HCEC 1CT (cell line): ENCODE measurements around the gene C6orf62.
"Not testable (repeated sequence)": the region's sequence is repeated elsewhere in the genome, so short reads cannot be mapped to it uniquely, and the experiment has no call there.

Source experiments
- DNase-seq: peaks from one replicate; pipeline ENCODE4 v3.0.0-alpha.2; 2017

Gene C6orf62

DNA sequence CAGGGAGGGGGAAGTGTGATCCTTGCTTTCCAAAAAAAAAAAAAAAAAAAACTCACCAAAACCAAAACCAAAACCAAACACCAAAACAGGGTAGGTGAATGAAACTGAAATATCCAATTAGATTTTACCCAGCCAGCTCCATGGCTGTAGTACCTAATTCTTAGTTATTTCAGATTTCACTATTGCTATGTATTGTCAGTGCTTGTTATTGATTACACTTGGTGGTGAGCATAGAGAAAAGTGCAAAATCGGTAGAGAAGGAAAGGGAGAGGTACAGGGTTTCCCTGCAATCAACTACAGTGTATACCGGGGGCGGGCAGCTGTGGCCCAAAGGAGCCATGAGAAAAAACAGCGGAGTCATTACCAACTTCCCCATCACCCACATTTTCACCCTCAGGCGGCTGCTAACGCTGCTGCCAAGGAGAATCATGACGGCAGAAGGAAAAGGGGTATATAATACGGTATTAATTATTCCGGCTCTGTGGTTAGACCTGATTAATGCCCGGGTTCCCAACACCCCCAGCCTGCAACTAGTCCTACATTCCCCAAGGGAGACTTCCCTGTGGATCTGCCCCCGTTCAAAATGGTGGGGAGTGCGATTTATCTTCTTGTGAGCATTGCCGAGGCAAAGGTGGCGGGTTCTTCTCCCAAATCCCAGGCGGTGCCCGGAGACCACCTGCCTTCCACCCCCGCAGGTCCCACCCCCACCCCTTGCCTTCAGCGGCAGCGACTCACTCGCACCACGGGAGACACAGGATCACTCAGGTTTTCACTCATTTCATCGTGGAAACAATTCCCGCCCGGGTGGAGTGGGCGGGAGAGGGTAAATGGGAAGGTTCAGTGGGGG, at the start of gene C6orf62:
TSS of gene C6orf62 (minus strand) at position 30 of the 847 bp plus-strand sequence. CDS start 486 bp downstream, outside the sequence.
- peak; percentile 30 for DNase-seq

DNA sequence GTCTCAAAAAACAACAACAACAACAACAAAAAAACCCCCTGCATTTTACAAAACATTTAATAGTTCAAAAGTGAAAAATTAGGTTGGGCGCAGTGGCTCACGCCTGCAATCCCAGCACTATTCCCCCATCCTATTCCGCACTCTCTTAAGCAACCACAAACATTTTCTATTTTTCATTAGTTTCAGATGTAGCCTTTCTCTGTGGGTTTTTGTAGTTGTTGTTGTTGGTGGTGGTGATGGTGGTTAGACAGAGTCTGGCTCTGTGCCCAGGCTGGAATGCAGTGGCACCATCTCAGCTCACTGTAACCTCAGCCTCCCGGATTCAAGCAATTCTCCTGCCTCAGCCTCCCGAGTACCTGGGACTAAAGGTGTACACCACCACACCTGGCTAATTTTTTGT, 49.4 kb upstream of the C6orf62 start:
- DNase-seq: no peak

DNA sequence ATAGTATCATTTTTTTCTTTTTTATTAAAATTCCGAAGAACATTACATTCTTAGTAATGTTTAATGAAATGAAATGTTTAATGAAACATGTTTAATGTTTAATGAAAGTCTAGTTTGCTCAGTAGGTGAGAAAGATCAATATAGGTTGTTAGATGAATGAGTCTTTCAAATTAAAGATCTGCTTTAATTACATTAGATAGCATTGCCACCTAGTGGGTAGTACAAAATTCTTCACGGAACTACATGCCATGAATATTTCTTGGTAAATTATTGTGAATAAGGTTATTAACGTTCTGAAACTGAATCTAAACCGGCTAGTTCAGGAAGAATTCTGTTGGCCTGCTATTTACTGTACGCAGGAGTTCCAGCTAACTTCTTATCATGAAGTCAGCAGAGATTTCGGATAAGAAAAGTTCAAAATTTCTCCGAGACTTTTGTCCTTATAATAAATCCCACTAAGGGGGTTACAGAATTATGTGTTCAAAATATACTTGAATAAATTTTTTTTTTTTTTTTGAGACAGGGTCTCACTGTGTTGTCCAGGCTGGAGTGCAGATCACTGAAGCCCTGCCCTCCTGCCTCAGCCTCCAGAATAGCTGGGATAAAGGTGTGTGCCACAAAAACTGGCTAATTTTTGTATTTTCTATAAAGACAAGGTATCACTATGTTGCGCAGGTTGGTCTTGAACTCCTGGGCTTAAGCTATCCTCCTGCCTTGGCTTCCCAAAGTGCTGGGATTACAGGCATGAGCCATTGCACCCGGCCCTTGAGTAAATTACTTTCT, 47.9 kb upstream of the C6orf62 start:
- peak; percentile 59 for DNase-seq

DNA sequence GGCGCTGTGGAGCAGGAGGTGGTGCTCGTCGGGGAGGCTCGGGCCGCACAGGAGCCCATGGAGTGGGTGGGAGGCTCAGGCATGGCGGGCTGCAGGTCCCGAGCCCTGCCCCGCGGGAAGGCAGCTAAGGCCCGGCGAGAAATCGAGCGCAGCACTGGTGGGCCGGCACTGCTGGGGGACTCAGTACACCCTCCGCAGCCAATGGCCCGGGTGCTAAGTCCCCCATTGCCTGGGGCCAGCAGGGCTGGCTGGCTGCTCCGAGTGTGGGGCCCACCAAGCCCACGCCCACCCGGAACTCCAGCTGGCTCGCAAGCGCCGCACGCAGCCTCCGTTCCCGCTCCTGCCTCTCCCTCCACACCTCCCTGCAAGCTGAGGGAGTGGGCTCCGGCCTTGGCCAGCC, 47.0 kb upstream of the C6orf62 start:
- not testable (repeated sequence) for DNase-seq

DNA sequence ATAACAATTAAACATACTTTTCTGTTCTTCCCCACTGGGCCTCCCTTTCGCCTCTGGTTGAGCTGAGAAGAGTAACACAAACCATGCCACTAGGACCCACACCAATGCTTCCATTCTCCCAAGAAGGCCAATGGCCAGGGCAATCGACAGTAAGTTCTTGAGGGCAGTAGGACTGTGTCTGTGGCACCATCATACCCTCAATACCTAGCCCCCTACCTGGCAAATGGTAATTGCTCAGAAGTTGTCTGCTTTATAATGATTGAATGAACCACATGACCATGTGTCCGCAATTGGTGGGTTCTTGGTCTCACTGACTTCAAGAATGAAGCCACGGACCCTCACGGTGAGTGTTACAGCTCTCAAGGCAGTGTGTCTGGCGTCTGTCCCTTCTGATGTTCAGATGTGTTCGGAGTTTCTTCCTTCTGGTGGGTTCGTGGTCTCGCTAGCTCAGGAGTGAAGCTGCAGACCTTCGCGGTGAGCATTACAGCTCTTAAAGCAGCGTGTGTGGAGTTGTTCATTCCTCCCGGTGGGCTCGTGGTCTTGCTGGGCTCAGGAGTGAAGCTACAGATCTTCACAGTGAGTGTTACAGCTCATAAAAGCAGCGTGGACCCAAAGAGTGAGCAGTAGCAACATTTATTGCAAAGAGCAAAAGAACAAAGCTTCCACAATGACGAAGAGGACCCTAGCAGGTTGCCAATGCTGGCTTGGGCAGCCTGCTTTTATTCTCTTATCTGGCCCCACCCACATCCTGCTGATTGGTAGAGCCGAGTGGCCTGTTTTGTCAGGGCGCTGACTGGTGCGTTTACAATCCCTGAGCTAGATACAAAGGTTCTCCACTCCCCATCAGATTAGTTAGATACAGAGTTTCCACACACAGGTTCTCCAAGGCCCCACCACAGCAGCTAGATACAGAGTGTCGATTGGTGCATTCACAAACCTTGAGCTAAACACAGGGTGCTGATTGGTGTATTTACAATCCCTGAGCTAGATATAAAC, 46.2 kb upstream of the C6orf62 start:
- DNase-seq: not testable (repeated sequence)

DNA sequence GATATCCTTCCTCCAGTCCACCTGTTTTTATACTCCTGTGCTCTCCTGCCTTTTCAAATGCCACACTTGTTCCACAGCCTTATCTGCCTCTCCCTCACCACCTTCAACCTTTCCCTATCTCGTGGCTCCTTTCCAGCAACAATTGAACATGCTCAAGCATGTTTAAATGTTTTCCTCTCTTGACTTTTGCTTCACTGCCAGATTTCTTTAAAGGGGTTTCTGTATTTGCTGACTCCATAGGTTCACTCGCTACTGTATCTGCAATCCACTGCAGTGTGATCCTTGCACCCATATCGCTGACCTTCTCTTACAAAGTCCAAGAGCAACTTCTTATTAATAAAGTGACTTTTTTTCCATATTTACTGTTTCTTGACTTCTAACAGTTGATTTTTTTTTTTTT, 44.6 kb upstream of the C6orf62 start:
- DNase-seq: no peak

DNA sequence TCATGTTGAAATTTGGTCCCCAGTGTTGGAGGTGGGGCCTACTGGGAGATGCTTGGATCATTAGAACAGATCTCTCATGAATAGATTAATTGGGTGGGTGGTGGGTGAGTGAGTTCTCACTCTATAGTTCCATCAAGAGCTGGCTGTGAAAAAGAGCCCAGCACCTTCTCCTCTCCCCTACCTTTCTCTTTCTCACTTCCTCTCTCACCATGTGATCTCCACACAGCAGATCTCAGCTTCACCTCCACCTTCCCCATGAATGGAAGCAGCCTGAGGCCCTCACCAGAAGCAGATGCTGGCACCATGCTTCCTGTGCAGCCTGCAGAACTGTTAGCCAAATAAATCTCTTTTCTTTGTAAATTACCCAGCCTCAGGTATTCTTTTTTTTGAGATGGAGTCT, 42.9 kb upstream of the C6orf62 start:
- DNase-seq: no peak

DNA sequence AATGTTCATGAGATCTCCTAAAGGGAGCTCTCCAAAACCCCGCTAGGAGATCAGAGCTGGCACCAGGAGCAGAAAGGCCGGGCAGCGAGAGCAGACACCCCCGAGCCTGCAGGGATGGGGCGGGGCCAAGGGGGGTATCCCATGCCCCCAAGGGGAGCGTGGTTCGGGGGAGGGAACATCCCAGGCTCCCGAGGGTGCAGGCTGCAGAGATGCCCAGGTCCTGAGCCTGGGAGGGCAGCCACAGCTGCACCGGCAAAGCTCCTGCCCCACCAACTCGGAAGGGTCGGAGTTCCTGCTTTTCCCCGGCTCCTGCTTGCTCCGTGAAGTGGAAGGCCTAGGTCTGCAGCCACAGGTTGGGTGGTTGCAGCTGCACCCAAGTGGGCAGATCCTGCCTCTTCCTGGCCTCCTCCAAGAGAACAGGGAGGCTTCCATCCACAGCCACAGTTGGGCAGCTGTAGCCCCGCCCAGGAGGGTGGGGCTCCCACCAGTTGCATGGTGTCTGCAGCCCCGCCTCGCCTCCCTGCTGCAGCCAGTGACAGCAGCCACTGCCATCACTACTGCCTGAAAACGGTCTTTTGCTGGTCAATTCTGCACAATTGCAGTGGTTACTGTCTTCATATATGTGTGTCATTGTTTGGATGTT, 42.4 kb upstream of the C6orf62 start:
- no peak for DNase-seq

DNA sequence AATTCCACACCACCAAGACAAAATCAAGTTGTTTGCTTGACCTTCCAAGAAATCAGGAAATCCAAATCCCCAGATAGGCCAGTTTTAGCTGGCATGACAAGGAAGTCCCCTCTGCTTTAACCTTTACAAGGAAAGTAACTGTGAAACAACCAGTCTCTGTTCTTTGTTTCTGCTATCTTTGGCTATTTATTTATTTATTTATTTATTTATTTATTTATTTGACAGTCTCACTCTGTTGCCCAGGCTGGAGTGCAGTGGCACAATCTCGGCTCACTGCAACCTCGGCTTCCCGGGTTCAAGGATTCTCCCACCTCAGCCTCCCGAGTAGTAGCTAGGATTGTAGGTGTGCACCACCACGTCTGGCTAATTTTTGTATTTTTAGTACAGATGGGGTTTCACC, 41.3 kb upstream of the C6orf62 start:
- DNase-seq: no peak

DNA sequence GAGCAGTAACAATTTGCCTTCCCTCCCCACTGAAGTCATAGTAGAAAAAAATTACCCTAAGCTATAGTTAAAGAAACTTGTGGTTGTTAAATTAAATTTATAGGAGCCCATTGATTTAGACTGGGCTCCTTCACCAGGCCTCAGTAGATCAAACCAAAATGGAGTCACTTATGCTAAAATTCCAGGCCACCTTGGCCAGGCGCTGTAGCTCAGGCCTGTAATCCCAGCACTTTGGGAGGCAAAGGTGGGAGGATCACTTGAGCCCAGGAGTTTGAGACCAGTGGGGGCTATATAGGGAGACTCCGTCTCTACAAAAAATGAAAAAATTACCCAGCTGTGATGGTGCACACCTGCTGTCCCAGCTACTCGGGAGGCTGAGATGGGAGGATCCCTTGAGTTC, 40.8 kb upstream of the C6orf62 start:
- no peak for DNase-seq

DNA sequence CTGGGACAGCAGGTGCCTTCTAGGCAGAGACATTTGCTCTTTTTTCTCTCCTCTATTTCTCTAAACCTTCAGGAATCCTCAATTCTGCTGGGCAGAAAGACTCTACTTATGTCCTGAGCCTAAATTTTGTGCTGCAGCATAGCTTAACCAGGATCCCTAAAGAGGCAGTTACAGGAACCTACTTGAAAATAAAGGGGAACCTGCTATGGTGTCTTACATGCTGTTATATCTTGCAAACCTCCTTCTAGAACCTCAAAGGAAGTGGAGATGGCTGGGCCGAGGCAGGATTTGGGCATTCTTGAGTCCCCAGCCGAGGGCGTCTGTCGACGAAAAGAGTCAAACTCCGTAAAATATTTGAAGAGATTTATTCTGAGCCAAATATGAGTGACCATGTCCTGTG, 38.7 kb upstream of the C6orf62 start:
- DNase-seq: no peak

DNA sequence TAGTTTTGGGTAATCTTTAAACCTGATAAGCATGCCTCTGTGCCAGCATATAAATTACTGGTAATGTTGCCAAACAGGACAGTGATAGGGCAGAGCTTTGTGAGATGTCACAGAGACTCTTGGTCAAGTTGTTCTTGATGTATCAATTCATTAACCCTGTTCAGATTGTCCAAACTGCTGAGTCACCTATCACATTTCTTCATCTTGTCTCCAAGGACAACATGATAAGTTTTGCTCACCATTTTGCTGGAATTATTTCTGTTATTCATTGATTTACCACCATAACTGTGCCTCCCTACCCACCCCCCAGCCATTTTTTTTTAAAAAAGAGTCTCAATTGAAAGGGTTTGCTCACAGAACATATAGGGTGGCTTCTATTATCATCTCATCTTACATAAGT, 36.3 kb upstream of the C6orf62 start:
- no peak for DNase-seq

DNA sequence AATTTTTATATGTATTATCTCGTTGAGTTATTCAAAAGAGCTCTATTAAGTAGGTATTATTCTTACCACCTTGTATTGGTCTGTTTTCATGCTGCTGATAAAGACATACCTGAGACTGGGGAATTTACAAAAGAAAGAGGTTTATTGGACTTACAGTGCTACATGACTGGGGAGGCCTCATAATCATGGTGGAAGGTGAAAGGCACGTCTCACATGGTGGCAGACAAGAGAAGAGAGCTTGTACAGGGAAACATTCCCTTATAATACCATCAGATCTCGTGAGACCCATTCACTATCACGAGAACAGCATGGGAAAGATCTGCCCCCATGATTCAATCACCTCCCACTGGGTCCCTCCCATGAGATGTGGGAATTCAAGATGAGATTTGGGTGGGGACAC, 35.4 kb upstream of the C6orf62 start:
- DNase-seq: not testable (repeated sequence)

DNA sequence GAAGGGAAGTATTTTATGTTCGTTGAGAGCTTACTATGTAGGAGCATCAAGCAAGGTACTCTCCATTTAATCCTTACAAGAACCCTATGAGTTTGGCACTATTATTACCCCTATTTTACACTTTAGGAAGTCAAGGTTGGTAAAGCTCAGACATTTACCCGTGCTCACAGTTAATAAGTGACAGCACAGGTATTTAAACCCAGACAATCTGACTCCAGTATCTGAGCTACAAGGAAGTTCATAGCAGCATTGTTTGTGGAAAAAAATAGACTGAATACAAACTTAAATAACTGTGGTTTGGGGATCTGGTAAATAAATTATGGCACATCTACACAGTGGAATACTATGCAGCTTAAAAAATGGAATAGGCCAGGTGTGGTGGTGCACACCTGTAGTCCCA, 34.6 kb upstream of the C6orf62 start:
- DNase-seq: no peak

DNA sequence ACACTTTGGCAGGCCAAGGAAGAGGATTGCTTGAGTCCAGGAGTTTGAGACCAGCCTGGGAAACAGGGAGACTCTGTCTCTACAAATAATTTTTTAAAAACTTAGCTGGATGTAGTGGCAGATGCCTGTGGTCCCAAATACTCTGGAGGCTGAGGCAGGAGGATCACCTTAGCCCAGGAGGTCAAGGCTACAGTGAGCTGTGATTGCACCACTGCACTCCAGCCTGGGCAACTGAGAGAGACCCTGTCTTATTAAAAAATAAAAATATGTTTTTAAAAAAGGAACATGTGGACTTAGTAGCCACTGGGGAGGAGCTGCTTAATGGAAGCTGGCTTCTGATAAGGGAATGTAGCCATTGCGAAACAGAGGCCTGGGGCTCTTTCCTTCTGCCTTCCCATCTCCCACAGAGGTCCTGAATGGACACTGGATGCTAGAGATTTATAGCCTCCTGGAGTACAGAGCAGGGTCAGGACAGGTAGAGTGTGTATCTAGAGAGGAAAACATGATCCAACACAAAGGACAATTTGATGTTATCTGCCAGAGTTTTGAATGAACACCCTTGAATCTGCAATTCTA, 34.1 kb upstream of the C6orf62 start:
- DNase-seq: no peak

DNA sequence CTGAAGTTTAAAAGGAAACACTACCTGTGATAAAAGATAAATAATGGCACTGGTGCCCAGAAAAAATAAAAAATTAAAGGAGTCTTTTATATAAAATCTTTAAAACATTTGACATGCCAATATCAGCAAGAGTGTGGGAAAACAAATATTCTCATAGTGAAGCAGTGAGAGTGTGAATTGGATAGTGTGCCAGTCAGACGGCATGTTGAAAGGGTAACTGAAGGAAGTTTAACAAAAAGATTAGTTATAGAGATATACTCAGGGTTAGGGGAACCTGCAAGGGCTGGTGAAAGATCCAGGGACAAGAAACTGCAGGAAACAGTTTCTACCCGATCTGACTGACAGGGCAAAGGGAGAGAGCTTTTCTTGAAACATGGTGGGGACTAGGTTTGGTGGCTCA, 33.5 kb upstream of the C6orf62 start:
- DNase-seq: no peak

DNA sequence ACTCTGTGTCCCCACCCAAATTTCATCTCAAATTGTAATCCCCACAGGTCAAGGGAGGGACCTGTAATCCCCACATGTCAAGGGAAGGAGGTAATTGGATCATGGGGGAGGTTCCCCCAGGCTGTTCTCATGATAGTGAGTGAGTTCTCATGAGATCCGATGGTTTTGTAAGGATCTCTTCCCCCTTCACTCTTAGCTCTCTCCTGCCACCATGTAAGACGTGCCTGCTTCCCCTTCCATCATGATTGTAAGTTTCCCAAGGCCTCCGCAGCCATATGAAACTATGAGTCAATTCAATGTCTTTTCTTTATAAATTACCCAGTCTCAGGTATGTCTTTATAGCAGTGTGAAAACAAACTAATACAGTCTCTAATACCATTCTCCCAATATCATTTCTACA, 31.9 kb upstream of the C6orf62 start:
- not testable (repeated sequence) for DNase-seq

DNA sequence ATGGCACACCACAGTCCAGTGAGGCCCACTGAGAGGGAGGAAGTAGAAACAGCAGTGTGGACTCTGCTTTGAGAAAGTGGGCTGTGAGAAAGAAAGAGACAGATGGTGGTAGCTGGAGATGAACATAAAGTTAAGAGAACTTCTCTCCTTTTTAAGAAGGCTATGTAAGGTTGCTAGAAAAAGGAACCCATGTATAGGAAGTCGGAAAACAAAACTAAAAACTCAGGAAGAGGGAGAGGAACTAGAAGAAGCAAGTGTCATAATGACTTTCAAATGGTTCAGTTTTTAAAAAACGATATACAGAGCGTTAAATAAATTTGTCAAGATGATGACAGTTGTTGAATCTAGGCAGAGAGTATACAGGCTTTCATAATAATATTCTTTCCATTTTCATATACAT, 30.3 kb upstream of the C6orf62 start:
- DNase-seq: no peak

DNA sequence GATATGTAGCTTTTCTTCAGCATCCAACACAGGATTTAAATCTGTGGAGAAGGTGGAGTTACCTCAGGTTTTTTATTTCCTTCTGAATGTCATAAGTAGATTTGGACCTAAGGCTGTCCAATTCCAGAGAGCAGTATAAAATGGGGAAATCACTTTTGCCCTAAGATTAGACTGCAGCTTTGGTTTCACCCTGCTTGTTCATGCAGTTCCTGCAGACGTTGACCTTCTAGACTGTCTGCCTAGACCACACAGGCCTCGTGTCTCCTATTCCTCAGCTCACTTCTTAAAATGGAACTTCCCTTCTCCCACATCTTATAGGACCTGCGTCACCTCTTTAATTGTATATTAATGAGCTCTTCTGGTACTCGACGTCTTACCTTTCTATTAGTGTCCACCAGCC, 26.0 kb upstream of the C6orf62 start:
- no peak for DNase-seq

DNA sequence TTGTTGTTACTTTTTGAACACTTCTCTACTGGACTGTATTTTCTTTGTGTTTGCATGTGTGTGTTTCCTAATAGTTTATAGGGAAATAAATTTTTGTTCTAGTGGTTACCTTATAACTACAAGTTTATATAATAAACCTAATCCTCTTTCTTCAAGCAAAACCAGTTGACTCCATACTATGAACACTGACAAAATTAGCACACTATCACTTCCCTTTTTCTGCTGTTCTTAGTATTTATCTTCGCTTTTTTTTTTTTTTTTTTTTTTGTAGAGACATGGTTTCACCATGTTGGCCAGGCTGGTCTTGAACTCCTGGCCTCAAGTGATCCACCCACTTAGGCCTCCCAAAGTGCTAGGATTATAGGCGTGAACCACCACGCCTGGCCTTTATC, 25.0 kb upstream of the C6orf62 start:
- no peak for DNase-seq

DNA sequence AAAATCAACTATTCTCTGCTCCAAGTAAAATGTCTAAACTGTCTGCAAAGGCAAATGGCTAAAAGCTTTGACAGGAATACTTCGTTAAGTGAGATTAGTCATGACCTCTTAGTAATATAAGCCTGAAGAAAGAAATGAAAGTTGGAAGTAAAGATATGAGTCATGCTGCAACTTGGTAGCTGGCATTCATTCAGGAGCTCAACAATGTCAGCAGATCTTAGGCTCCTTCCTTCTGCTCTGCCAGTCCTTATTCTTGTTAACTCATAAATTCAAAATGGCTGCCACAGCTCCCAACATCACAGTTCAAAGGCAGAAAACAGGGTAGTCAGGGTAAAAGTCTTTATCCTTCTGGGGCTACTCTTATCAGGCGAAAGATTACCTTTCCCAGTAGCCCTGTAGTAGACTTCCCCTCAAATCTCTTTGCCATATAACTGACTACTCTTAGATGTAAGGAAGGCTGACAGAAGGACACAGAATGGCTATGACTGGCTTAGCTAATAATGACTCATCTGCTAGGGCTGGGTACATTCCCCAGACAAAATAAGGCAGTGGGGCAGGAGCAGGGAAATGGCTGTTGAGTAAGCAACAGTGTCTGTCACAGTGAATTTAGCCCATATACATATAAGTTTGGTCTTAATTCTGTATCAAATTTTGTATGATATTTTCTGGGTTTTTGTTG, 24.4 kb upstream of the C6orf62 start:
- DNase-seq: peak; percentile 98
